PC-9 (cell line): Measurements from ENCODE around the gene RALGPS2. TPM values are rescaled to one million over a fixed set of nuclear protein-coding genes. Genes with fewer than 3 reads are reported as not detected.

Experiments
- BruUV-seq: library from RNA; stranded (reverse); fragments of 400-500 nt; replicated peaks from 2 replicates; lab custom pipeline; 2021; lab: Mats Ljungman, UMichigan
- CTCF ChIA-PET: fragments of 300-600 bp; sonication (Branson Sonifier 250); formaldehyde crosslinking; loops from one replicate; lab custom pipeline; 2022; ENCODE audit warnings: antibody characterized with exemption; lab: Charles Lee
- POLR2A ChIA-PET: fragments of 300-600 bp; sonication (Branson Sonifier 250); formaldehyde crosslinking; loops from one replicate; lab custom pipeline; 2022; ENCODE audit warnings: antibody characterized with exemption; ENCODE audit not compliant: unreplicated experiment; lab: Charles Lee
- DNase-seq, 2 experiments: peaks; one replicate each; pipeline versions ENCODE4 v3.0.0 to v3.0.0-alpha.2; 2015 to 2022; ENCODE audit warnings: mixed read lengths in 1 of 2
- H2AFZ ChIP-seq: fragments of 200-600 bp; sonication (generic); 2 replicates; pipeline ENCODE4 v1.8.1; 2017; ENCODE audit warnings: antibody characterized with exemption
- H3F3A ChIP-seq: fragments of 200-600 bp; sonication (generic); 2 replicates; pipeline ENCODE4 v1.8.1; 2017; ENCODE audit warnings: antibody characterized with exemption, mild to moderate bottlenecking, low read depth; ENCODE audit not compliant: insufficient read depth
- H3K27ac ChIP-seq: fragments of 200-600 bp; sonication (generic); 2 replicates; pipeline ENCODE4 v1.6.1; 2016; ENCODE audit warnings: mixed run types
- H3K27me3 ChIP-seq: fragments of 200-600 bp; sonication (generic); 2 replicates; pipeline ENCODE4 v1.6.1; 2016; ENCODE audit warnings: low read depth, mixed run types; ENCODE audit not compliant: insufficient read depth
- H3K36me3 ChIP-seq: fragments of 200-600 bp; sonication (generic); 2 replicates; pipeline ENCODE4 v1.6.1; 2016; ENCODE audit warnings: low read depth, mixed run types
- H3K4me1 ChIP-seq: fragments of 200-600 bp; sonication (generic); replicated peaks from 2 replicates; pipeline ENCODE4 v1.6.1; 2016; ENCODE audit warnings: mixed run types; ENCODE audit not compliant: insufficient read depth
- H3K4me2 ChIP-seq: fragments of 200-600 bp; sonication (generic); 2 replicates; pipeline ENCODE4 v1.6.1; 2017; ENCODE audit warnings: mixed run types
- H3K4me3 ChIP-seq: fragments of 200-600 bp; sonication (generic); 2 replicates; pipeline ENCODE4 v1.6.1; 2016; ENCODE audit warnings: mixed run types
- H3K79me2 ChIP-seq: fragments of 200-600 bp; sonication (generic); 2 replicates; pipeline ENCODE4 v1.6.1; 2017; ENCODE audit warnings: low read depth, mixed run types
- H3K9me2 ChIP-seq: fragments of 200-600 bp; sonication (generic); 2 replicates; pipeline ENCODE4 v1.8.1; 2017; ENCODE audit warnings: mild to moderate bottlenecking; ENCODE audit not compliant: insufficient read depth
- H3K9me3 ChIP-seq: fragments of 200-600 bp; sonication (generic); 2 replicates; pipeline ENCODE4 v1.8.1; 2016; ENCODE audit warnings: low read depth; ENCODE audit not compliant: insufficient read depth
- H4K20me1 ChIP-seq: fragments of 200-600 bp; sonication (generic); 2 replicates; pipeline ENCODE4 v1.8.1; 2017; ENCODE audit not compliant: insufficient read depth
- EZH2 ChIP-seq: fragments of 200-600 bp; sonication (generic); IDR thresholded peaks from 2 replicates; pipeline ENCODE4 v1.8.0; 2017; ENCODE audit warnings: antibody characterized with exemption, low read depth
- intact Hi-C: fragments of 100-400 bp; cut with micrococcal nuclease; formaldehyde crosslinking; loops from one replicate; pipeline ENCODE4 v1.10.0; 2022; ENCODE audit not compliant: unreplicated experiment
- total RNA-seq: library from RNA; stranded (reverse); gene quantifications from 2 replicates; pipeline ENCODE4 v1.2.3, GENCODE V29; 2021
- TF ChIP-seq, protein P1 (sequence below): fragments of 200-600 bp; sonication (generic); conservative IDR thresholded peaks from 2 replicates; pipeline ENCODE4 v1.6.1; 2017; ENCODE audit warnings: mixed run types, antibody characterized with exemption, mild to moderate bottlenecking, moderate library complexity

RALGPS2 gene
- total RNA-seq, 1 experiment from 2014 or later, result 62.4 TPM

DNA sequence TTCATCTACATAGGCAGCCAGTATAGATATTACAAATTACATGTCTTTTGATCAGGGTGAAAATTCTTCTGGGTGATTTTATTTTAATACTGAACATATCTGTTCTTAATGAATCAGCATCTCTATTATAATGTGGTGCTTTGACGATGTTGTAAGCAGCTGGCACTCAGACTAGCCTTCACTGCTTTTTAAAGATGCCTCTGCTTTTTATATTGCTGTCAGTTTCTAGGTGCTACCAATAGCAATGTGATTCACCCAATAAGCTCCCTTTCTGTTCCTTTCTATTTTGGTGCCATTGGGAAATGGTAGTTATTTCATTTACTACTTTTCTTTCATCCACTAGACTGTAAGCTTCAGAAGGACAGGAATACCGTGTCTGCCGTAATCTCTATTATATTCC lies 156.9 kb downstream of the RALGPS2 start:
- no TSS peak for BruUV-seq
- no peaks in the 10 kb centered on the region for H3K27me3 ChIP-seq
- no peaks in the 10 kb centered on the region for H4K20me1 ChIP-seq
- ChIA-PET CTCF (no interaction called here), POLR2A (no interaction called here)
- no peaks in the 10 kb centered on the region for H3K9me2 ChIP-seq
- H3K4me3 ChIP-seq, result no peak overlapping the region
- no peaks in the 10 kb centered on the region for H3K79me2 ChIP-seq
- H3K9me3 ChIP-seq, result no peaks in the 10 kb centered on the region; the same call in 1 of the 2 replicates
- H3K36me3 ChIP-seq, result peaks cover 52% of the 10 kb centered on the region
- no peaks in the 10 kb centered on the region for H3K4me1 ChIP-seq
- no peak for DNase-seq
- no peak overlapping the region for H3K27ac ChIP-seq
- H3K4me2 ChIP-seq, result no peak overlapping the region
- TF ChIP-seq EZH2, result no peak
- TF ChIP-seq, protein P1, sequence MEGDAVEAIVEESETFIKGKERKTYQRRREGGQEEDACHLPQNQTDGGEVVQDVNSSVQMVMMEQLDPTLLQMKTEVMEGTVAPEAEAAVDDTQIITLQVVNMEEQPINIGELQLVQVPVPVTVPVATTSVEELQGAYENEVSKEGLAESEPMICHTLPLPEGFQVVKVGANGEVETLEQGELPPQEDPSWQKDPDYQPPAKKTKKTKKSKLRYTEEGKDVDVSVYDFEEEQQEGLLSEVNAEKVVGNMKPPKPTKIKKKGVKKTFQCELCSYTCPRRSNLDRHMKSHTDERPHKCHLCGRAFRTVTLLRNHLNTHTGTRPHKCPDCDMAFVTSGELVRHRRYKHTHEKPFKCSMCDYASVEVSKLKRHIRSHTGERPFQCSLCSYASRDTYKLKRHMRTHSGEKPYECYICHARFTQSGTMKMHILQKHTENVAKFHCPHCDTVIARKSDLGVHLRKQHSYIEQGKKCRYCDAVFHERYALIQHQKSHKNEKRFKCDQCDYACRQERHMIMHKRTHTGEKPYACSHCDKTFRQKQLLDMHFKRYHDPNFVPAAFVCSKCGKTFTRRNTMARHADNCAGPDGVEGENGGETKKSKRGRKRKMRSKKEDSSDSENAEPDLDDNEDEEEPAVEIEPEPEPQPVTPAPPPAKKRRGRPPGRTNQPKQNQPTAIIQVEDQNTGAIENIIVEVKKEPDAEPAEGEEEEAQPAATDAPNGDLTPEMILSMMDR, result no peak
- intact Hi-C loops, result no loop called here
- no peak overlapping the region for H2AFZ ChIP-seq
- H3F3A ChIP-seq, result peaks cover 17% of the 10 kb centered on the region

DNA sequence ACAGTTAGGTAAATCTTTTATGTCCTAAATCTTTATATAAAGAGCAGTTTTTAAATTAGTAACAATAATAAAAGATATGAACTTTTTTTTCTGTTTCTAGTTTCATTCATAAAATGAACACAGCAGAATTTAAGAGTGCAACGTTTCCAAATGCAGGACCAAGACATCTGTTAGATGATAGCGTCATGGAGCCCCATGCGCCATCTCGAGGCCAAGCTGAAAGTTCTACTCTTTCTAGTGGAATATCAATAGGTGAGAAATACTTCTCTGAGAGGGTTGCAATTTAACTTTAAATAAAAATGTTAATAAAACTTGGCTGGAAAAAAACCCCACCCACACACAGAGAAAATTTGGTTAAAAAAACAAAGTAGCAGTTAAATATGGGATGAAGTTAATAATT lies 160.8 kb downstream of the RALGPS2 start:
- ChIA-PET POLR2A (no interaction called here), CTCF (no interaction called here)
- no peak overlapping the region for H2AFZ ChIP-seq
- H3K27ac ChIP-seq, result no peak overlapping the region
- intact Hi-C loops, result no loop called here
- DNase-seq, result no peak
- BruUV-seq, result no TSS peak
- peaks cover 10% of the 10 kb centered on the region; the same call in 1 of the 2 replicates for H3F3A ChIP-seq
- no peak overlapping the region for H3K4me2 ChIP-seq
- H4K20me1 ChIP-seq, result 0 out of 2 replicates have a peak, but pooled peaks cover 3% of the 10 kb centered on the region
- H3K9me2 ChIP-seq, result no peaks in the 10 kb centered on the region
- no peaks in the 10 kb centered on the region for H3K79me2 ChIP-seq
- H3K9me3 ChIP-seq, result no peaks in the 10 kb centered on the region
- no peaks in the 10 kb centered on the region for H3K4me1 ChIP-seq
- H3K4me3 ChIP-seq, result no peak overlapping the region
- H3K27me3 ChIP-seq, result no peaks in the 10 kb centered on the region
- TF ChIP-seq EZH2, result no peak
- TF ChIP-seq, protein P1, result no peak
- H3K36me3 ChIP-seq, result peaks cover 42% of the 10 kb centered on the region

DNA sequence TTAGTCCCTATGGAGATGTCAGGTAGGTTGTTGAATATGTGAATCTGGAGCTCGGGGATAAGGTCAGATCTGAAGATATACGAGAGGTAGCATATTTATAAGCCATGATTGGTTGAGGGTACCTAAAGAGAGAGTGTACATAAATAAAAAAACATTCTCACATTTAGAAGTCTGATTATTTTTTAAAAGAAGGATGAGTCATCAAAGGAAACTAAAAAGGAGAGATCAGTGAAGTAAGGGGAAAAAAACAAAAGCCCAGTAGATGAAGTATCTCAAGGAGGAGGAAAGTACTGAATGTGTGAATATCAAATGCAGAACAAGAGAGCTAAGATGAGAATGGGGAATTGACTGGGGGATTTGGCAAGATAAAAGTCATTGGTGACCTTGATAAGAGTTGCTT lies 161.5 kb downstream of the RALGPS2 start:
- 0 out of 2 replicates have a peak, but pooled peaks cover 3% of the 10 kb centered on the region for H4K20me1 ChIP-seq
- ChIA-PET CTCF (no interaction called here), POLR2A (no interaction called here)
- H3K9me3 ChIP-seq, result no peaks in the 10 kb centered on the region
- H3K9me2 ChIP-seq, result no peaks in the 10 kb centered on the region
- H3K27ac ChIP-seq, result no peak overlapping the region
- TF ChIP-seq EZH2, result no peak
- TF ChIP-seq, protein P1, result no peak
- no peaks in the 10 kb centered on the region for H3K4me1 ChIP-seq
- peaks cover 10% of the 10 kb centered on the region; the same call in 1 of the 2 replicates for H3F3A ChIP-seq
- H2AFZ ChIP-seq, result no peak overlapping the region
- H3K79me2 ChIP-seq, result no peaks in the 10 kb centered on the region
- intact Hi-C loops, result no loop called here
- H3K4me2 ChIP-seq, result no peak overlapping the region
- no peak overlapping the region for H3K4me3 ChIP-seq
- BruUV-seq, result no TSS peak
- H3K27me3 ChIP-seq, result no peaks in the 10 kb centered on the region
- H3K36me3 ChIP-seq, result peaks cover 45% of the 10 kb centered on the region
- DNase-seq, result no peak
